Activated T-cell treated with anti-CD3 and anti-CD28 coated beads for 4 hours (primary cell): ENCODE results near the gene SLC22A5.
A peak's percentile ranks its signal among the peaks of the same experiment; 100 is the strongest.

Source experiments
- DNase-seq: peaks from one replicate; pipeline ENCODE4 v3.0.0-alpha.2; 2020

The SLC22A5 gene

DNA sequence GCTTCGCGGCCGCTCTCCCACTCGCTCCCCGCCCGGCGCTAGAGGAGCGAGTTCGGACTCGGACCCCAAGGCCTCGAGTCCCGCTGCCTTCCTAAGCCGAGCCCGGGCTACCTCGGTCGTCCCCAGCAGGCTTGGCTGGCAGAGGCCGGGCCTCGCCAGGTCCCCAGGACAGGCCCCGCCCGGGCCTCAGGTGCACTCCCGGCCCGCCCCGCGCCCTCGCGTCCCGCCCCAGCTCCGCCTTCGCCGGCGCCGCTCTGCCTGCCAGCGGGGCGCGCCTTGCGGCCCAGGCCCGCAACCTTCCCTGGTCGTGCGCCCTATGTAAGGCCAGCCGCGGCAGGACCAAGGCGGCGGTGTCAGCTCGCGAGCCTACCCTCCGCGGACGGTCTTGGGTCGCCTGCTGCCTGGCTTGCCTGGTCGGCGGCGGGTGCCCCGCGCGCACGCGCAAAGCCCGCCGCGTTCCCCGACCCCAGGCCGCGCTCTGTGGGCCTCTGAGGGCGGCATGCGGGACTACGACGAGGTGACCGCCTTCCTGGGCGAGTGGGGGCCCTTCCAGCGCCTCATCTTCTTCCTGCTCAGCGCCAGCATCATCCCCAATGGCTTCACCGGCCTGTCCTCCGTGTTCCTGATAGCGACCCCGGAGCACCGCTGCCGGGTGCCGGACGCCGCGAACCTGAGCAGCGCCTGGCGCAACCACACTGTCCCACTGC, at the start of gene SLC22A5:
TSS of gene SLC22A5 (plus strand) at position 237 of the 707 bp plus-strand sequence. CDS start at position 500, 263 bp downstream.
- peak; percentile 57 for DNase-seq

DNA sequence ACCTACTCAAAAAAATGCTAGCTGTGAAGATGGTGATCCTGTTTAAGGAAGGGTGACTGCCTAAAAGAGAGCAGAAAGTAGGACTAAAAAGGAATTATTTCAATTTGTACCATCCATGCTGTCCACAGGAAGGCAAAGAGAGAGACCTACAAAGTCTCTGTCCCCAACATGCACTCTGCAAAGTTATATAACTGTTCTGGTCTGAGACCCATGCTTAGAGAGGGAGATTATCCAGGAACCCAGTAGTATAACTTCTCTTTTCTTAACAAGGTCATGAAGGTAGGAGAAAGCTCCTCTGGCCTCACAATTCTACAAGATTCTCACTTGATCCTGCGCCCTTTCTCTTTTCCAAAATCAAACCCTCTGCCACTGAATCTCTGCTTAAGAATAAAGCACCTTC, 49.5 kb upstream of the SLC22A5 start:
- no peak for DNase-seq

DNA sequence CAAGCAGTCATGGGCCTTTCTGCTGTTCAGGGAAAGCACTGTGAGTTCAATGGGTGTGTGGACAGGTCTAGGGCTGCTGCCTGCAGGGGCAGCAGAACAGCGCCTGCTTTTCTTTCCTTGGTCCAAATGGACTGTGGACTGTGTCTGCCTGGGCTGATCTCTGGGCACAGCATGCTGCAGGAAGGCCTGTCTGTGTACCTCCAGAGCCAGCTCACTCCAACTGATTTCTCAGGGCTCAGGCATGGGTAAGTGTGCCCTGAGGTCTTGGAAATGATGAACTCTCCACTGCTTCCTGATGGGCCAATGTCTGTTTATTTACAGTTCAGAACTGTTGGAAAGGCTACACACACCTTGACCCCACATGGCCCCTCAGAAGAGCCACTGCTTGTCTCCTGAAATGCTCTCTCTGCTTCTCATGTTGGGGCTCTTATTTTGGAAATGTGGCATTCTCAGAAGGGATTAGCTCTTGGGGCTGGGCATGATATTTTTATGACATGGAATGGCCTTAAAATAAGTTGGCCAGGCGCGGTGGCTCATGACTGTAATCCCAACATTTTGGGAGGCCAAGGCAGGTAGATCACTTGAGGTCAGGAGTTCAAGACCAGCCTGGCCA, 48.3 kb upstream of the SLC22A5 start:
- no peak for DNase-seq

GRCh38 chr5:132322266-132322665, 47.2 kb upstream of the SLC22A5 start:
- no peak for DNase-seq

DNA sequence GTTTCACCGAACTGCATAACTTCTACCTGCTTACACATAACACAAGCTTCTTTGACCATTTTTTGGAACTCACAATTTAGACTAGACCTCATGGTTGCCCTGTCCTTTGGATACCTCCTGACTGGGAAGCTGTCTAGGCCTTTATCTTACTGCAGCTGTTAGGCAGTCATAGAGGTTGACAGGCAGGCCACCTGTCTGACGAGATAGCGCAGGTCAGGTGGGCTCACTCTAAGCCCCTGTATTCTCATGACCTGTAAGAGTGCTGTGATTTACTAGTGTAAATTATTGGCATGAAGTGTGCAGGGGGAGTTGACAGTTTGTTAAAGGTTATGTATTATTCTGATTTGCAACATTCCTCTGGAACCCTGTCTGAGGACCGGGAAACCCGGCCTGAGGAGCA, 46.3 kb upstream of the SLC22A5 start:
- no peak for DNase-seq

- DNase-seq: no peak
Observed at GRCh38 chr5:132325691-132326090, 43.8 kb upstream of the SLC22A5 start.

GRCh38 chr5:132327252-132327955, 42.1 kb upstream of the SLC22A5 start:
- DNase-seq: no peak

GRCh38 chr5:132334812-132335211, 34.7 kb upstream of the SLC22A5 start:
- no peak for DNase-seq

- no peak for DNase-seq
Observed at GRCh38 chr5:132335402-132335801, 34.1 kb upstream of the SLC22A5 start.

DNA sequence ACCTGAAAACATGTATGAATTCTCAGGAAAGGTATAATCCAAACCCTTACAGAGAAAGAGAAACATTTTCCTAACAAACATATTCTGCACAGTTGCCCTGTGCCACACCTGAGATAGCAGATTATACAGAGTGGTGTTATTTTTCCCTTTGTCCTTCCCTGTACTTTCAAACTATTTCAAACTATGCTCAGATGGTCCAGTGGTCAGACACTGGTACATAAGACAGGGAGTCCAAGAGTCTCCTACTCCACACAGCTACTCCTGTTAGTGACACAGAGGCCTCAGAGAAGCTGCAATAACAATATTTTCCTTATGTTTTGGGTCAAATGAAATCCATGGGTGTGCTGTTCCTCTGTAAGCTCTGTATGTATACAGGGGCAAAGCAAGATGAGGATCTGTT, 30.0 kb upstream of the SLC22A5 start:
- DNase-seq: no peak

- DNase-seq: no peak
Observed at GRCh38 chr5:132342291-132343180, 27.0 kb upstream of the SLC22A5 start.

GRCh38 chr5:132344775-132345514, 24.6 kb upstream of the SLC22A5 start:
- no peak for DNase-seq

GRCh38 chr5:132353486-132353995, 16.0 kb upstream of the SLC22A5 start:
- DNase-seq: no peak

DNA sequence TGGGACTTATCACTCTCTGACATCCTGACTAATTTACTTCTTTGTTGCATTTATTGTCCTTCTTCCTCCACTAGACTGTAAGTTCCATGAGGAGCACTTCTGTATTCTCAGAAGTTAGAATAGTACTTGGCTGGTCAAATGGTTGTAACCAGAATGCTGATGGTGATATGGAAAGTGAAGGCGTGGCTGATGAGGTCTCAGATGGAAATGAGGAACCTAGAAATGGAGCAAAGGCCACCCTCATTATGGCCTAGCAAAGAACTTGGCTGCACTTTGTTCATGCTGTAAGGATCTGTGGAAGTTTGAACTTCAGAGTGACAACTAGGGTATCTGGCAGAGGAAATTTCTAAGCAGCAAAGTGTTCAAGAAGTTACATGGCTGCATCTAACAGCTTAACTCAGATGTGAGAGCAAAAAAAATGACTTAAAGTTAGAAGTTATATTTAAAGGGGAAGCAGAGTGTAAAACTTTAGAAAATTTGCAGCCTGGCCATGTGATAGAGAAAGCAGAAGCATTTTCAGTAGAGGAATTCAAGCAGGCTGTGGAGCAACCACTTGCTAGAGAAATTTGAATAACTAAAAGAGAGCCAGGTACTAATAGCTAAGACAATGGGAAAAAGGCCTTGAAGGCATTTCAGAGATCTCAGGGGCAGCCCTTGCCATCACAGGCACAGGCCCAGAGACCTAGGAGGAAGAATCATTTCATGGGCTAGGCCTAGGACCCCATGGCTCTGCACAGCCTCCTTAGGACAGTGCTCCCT, 14.9 kb upstream of the SLC22A5 start:
- no peak for DNase-seq

- no peak for DNase-seq
Observed at GRCh38 chr5:132355140-132355765, 14.3 kb upstream of the SLC22A5 start.

GRCh38 chr5:132358775-132359174, 10.7 kb upstream of the SLC22A5 start:
- DNase-seq: no peak

DNA sequence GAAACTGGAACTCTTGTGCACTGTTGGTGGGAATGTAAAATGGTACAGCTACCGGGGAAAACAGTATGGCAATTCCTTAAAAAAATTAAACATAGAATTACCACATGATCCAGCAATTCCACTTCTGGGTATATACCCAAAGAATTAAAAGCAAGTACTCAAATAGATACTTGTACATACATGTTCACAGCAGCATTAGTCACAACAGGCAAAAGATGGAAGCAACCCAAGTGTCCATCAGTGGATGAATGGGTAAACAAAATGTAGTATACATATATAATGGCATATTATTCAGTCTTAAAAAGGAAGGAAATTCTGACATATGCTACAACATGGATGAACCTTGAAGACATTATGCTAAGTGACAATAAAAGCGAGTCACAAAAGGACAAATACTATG, 7.4 kb upstream of the SLC22A5 start:
- DNase-seq: no peak

DNA sequence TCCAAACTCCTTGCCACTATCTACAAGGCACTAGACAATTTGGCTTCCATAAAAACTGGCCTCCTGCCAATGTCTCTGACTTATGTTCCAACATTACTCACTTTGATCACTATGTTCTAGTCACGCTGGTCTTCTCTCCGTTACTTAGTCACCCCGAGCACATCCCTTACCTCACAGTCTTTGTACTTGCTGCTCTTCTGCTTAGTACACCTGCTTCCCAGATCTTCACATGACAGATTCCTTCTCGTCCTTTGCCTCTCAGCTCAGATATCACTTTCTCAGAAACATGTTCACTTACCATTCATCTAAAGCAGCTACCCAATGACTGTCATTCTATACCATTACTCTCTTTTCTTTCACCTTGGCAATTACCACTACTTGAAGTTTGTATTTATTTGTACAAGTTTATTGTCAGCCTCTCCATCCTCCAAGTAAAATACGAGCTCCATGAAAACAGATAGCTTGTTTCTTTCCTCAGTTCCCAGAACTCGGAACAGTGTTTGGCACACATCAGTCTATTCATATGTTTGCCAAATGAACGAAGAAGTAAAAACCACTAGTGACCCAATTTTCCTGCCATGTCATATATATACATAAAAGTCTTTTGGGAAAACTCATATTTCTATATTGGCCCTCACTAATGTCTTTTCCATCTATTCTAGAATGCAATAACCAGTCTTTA, 5.9 kb upstream of the SLC22A5 start:
- DNase-seq: no peak

- DNase-seq: no peak
Observed at GRCh38 chr5:132364319-132364718, 5.2 kb upstream of the SLC22A5 start.

DNA sequence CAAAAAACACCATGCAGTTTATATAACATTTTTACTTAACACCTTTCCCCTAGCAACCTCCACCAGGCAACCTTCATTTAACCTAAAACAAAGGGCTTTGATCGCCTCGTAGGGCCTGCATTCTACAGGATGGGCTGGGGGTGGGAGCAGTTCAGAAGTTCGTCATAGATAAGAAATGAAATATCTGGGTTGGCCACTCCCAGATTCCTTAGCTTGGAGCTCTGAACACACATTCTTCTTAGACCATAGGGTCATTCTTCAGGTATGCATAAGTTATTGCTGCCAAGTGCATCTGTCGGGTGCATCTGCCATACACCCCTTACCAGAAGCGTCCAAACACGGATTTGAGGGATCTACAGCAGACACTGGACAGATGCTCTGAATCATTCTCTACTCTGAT, 4.3 kb upstream of the SLC22A5 start:
- no peak for DNase-seq
